H1 (cell line): ENCODE data around the gene KRT4. TPM values are rescaled to one million over a fixed set of nuclear protein-coding genes. Genes with fewer than 3 reads are reported as not detected.

Source experiments
- ASH2L ChIP-seq: fragments of 200-600, 300-600 bp; sonication (generic); IDR thresholded peaks from one replicate; pipeline ENCODE4 v1.7.1; 2017; ENCODE audit warnings: low read length
- CHD1 ChIP-seq: IDR thresholded peaks from 2 replicates; pipeline ENCODE4 v1.6.1; 2012; ENCODE audit warnings: low read depth, low read length, improper control_type of control experiment
- CTBP2 ChIP-seq: IDR thresholded peaks from 2 replicates; pipeline ENCODE4 v1.7.0; 2011; ENCODE audit warnings: borderline replicate concordance, mild to moderate bottlenecking, moderate library complexity, mixed read lengths, low read length; ENCODE audit not compliant: insufficient read depth, insufficient read length
- EZH2 ChIP-seq: fragments of 200-600 bp; sonication (generic); IDR thresholded peaks from 2 replicates; pipeline ENCODE4 v1.7.1; 2012; ENCODE audit warnings: low read depth, mild to moderate bottlenecking, moderate library complexity, low read length, inconsistent platforms; ENCODE audit not compliant: severe bottlenecking
- NANOG ChIP-seq: IDR thresholded peaks from 2 replicates; pipeline ENCODE4 v1.6.1; 2011; ENCODE audit warnings: low read length, low read depth, mild to moderate bottlenecking, inconsistent platforms; ENCODE audit not compliant: insufficient read depth, poor library complexity, severe bottlenecking
- SIX5 ChIP-seq: IDR thresholded peaks from 2 replicates; pipeline ENCODE4 v1.6.1; 2011; ENCODE audit warnings: mild to moderate bottlenecking, low read depth, low read length
- SP4 ChIP-seq: IDR thresholded peaks from 2 replicates; pipeline ENCODE4 v1.6.1; 2012; ENCODE audit warnings: low read length, inconsistent platforms
- SRF ChIP-seq: IDR thresholded peaks from 2 replicates; pipeline ENCODE4 v1.6.1; 2011; ENCODE audit warnings: mild to moderate bottlenecking, low read depth, low read length, moderate library complexity
- polyA plus RNA-seq, 7 experiments: library from polyadenylated mRNA; depleted of rRNA in 3 of 7; stranded (reverse) in 5 of 7; unstranded in 2 of 7; fragments of >200 nt in 5 of 7; fragments of 200-250 nt in 2 of 7; gene quantifications; 1 replicate in 5 of 7; 2 replicates in 1 of 7; 4 replicates in 1 of 7; pipeline versions ENCODE4 v1.2.1 to v1.2.3, GENCODE V29; 2011 to 2013; ENCODE audit warnings: missing spikeins in 2 of 7, mixed read lengths in 2 of 7
- total RNA-seq: library from RNA; stranded (reverse); fragmentation: NEBNext Ultra II Directional; extraction: Animal tissue kit (Norgen Biotek cat#: 25700); gene quantifications from 2 replicates; pipeline ENCODE4 v1.2.1, GENCODE V29; 2021
- TF ChIP-seq, protein P1 (sequence below): IDR thresholded peaks from 2 replicates; pipeline ENCODE4 v1.6.1; 2012; ENCODE audit warnings: low read length, inconsistent platforms

KRT4 gene
- total and polyA plus RNA-seq, 2 of the 8 experiments (the other 6 are each of a cell fraction or from before 2014, with no cell fraction given), result not detected

DNA sequence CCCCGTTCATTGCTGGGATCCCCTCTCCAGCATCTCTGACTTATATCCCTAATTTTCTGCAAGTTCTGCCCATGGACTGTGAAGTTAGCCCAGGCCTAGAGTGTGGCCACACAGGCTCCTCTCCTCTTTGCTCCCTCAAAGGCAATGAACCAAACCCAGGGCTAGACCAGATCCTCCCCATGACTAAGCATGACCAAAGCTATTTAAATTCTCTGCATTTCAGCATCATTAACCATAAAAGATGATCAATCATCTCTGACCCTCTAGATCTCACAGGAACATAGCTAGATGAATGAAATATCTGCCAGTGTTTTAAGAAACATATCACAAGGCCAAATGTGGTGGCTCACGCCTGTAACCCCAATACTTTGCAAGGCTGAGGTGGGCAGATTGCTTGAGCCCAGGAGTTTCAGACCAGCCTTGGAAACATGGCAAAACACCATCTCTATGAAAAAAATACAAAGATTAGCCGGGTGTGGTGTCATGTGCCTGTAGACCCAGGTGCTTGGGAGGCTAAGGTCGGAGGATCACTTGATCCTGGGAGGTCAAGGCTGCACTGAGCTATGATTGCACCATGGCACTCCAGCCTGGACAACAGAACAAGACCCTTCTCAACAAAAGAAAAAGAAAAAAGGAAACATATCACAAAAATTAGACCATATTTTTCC lies 15.8 kb downstream of the KRT4 start (continued):
- TF ChIP-seq NANOG, result no peak
- TF ChIP-seq ASH2L, result no peak
- TF ChIP-seq SIX5, result no peak
- TF ChIP-seq EZH2, result no peak
- TF ChIP-seq CTBP2, result no peak
- TF ChIP-seq, protein P1, sequence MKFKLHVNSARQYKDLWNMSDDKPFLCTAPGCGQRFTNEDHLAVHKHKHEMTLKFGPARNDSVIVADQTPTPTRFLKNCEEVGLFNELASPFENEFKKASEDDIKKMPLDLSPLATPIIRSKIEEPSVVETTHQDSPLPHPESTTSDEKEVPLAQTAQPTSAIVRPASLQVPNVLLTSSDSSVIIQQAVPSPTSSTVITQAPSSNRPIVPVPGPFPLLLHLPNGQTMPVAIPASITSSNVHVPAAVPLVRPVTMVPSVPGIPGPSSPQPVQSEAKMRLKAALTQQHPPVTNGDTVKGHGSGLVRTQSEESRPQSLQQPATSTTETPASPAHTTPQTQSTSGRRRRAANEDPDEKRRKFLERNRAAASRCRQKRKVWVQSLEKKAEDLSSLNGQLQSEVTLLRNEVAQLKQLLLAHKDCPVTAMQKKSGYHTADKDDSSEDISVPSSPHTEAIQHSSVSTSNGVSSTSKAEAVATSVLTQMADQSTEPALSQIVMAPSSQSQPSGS, result no peak
- TF ChIP-seq CHD1, result no peak
- TF ChIP-seq SRF, result no peak
- TF ChIP-seq SP4, result no peak
